Progenitor cell of endocrine pancreas (in vitro differentiated cells): Measurements from ENCODE around the gene SH3RF1. TPM values are rescaled to one million over a fixed set of nuclear protein-coding genes. Genes with fewer than 3 reads are reported as not detected.

Experiments used
- DNase-seq: peaks from one replicate; pipeline ENCODE4 v3.0.0; 2021; ENCODE audit warnings: low spot score; ENCODE audit not compliant: unreplicated experiment
- H3K27ac Mint-ChIP-seq: 2 replicates; pipeline ENCODE4 v1.8.0; 2021; ENCODE audit warnings: mild to moderate bottlenecking, moderate library complexity, mixed read lengths
- H3K27me3 Mint-ChIP-seq: 2 replicates; pipeline ENCODE4 v1.8.0; 2021; ENCODE audit warnings: mixed read lengths
- H3K36me3 Mint-ChIP-seq: 2 replicates; pipeline ENCODE4 v1.8.0; 2022; ENCODE audit warnings: mixed read lengths; ENCODE audit not compliant: insufficient read depth
- H3K4me1 Mint-ChIP-seq: 2 replicates; pipeline ENCODE4 v1.8.0; 2021; ENCODE audit warnings: low read depth, mixed read lengths
- H3K4me3 Mint-ChIP-seq: 2 replicates; pipeline ENCODE4 v1.8.0; 2021; ENCODE audit warnings: low read depth, mild to moderate bottlenecking, moderate library complexity, mixed read lengths
- H3K9me3 Mint-ChIP-seq: 2 replicates; pipeline ENCODE4 v1.8.0; 2021; ENCODE audit warnings: low read depth, mixed read lengths
- total RNA-seq: library from RNA; stranded (reverse); gene quantifications from 2 replicates; pipeline ENCODE4 v1.2.1, GENCODE V29; 2021
- TF ChIP-seq, protein P1 (sequence below): fragments of 200-600 bp; sonication (generic); IDR thresholded peaks from one replicate; pipeline ENCODE4 v1.5.0; 2021; ENCODE audit warnings: antibody characterized with exemption, mild to moderate bottlenecking; ENCODE audit not compliant: unreplicated experiment

Gene SH3RF1
- total RNA-seq, 1 donor from 2014 or later = 31.1 TPM

DNA sequence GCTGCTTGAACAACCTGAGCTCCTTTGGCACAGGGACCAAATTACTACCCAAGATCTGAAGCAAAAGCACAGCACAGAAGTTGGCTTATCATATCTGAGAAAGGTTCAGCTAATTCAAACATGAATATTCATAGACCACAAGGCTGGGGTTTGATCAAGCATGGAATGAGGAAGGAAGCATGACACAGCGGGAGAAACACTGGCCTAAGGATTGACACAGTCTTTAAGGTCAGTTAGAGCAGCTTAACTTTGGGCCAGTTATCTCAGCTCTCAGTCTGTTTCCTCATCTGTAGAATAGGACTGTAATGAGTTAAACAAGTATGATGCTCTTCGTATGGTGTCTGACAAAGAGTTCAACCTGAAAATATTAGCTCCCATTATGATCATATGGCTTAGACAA, 172.2 kb downstream of the SH3RF1 start:
- TF ChIP-seq, protein P1, sequence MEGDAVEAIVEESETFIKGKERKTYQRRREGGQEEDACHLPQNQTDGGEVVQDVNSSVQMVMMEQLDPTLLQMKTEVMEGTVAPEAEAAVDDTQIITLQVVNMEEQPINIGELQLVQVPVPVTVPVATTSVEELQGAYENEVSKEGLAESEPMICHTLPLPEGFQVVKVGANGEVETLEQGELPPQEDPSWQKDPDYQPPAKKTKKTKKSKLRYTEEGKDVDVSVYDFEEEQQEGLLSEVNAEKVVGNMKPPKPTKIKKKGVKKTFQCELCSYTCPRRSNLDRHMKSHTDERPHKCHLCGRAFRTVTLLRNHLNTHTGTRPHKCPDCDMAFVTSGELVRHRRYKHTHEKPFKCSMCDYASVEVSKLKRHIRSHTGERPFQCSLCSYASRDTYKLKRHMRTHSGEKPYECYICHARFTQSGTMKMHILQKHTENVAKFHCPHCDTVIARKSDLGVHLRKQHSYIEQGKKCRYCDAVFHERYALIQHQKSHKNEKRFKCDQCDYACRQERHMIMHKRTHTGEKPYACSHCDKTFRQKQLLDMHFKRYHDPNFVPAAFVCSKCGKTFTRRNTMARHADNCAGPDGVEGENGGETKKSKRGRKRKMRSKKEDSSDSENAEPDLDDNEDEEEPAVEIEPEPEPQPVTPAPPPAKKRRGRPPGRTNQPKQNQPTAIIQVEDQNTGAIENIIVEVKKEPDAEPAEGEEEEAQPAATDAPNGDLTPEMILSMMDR = no peak
- Mint-ChIP-seq H3K27ac (no peak overlapping the region), H3K27me3 (no peaks in the 10 kb centered on the region), H3K4me1 (peaks cover 15% of the 10 kb centered on the region), H3K36me3 (peaks cover 33% of the 10 kb centered on the region), H3K9me3 (no peaks in the 10 kb centered on the region), H3K4me3 (no peak overlapping the region)
- no peak for DNase-seq

- TF ChIP-seq, protein P1 = no peak
- DNase-seq = no peak
- Mint-ChIP-seq H3K4me3 (no peak overlapping the region), H3K27me3 (no peaks in the 10 kb centered on the region), H3K4me1 (peaks cover 15% of the 10 kb centered on the region), H3K36me3 (peaks cover 36% of the 10 kb centered on the region), H3K9me3 (no peaks in the 10 kb centered on the region), H3K27ac (no peak overlapping the region)
Measured at GRCh38 chr4:169098054-169098497, 172.7 kb downstream of the SH3RF1 start.

DNA sequence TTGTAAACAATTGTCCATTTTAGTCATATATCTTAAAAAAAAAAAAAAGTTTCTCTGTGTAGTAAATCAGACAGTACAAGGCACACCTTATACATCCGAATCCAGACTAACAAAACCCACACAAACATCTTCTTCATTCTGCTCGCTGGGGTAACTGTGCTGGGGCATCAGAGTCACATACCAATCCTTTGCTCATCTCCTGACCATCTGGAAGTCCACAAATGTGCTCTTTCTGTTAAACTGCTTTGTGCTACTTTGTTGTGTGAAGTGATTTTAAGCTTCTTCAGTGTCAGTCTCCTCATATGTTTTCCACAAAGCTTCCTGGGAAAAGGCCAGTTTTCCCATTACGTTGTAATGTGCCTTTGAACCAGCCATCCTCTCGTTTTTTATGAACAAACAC, 174.5 kb downstream of the SH3RF1 start:
- peaks cover 40% of the 10 kb centered on the region for H3K36me3 Mint-ChIP-seq
- H3K9me3 Mint-ChIP-seq = no peaks in the 10 kb centered on the region
- peaks cover 18% of the 10 kb centered on the region for H3K4me1 Mint-ChIP-seq
- no peak overlapping the region for H3K4me3 Mint-ChIP-seq
- DNase-seq = no peak
- TF ChIP-seq, protein P1 = no peak
- no peaks in the 10 kb centered on the region for H3K27me3 Mint-ChIP-seq
- no peak overlapping the region for H3K27ac Mint-ChIP-seq

DNA sequence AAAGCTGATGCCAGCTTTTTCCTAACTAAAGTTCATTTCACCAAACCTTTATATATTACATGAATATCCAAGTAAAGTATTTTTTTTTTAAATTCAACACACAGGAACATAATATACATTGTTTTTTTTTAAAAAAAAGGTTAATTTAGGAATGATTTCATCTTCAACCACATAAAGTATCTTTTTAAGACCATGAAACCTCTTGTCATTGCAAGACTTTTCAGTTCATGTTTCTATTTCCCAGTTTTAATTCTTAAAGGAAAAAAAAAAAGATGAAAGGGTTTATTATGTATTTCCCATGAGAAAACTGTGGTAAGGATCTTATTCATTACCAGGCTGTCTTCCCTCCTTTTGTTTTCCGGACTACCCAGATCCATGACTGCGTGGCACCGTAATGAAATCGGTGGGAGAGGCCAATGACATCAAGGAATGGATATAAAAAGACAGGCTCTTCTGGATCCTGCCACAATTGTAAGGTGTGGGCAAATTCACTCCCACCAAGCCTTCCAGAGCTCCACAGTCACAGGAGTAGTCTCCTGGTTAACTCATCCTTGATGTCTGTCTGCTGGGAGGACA, 176.0 kb downstream of the SH3RF1 start:
- Mint-ChIP-seq H3K27ac (no peak overlapping the region), H3K9me3 (peaks cover 6% of the 10 kb centered on the region), H3K4me1 (peaks cover 4% of the 10 kb centered on the region), H3K36me3 (peaks cover 47% of the 10 kb centered on the region), H3K4me3 (no peak overlapping the region), H3K27me3 (no peaks in the 10 kb centered on the region)
- no peak for DNase-seq
- TF ChIP-seq, protein P1 = no peak

DNA sequence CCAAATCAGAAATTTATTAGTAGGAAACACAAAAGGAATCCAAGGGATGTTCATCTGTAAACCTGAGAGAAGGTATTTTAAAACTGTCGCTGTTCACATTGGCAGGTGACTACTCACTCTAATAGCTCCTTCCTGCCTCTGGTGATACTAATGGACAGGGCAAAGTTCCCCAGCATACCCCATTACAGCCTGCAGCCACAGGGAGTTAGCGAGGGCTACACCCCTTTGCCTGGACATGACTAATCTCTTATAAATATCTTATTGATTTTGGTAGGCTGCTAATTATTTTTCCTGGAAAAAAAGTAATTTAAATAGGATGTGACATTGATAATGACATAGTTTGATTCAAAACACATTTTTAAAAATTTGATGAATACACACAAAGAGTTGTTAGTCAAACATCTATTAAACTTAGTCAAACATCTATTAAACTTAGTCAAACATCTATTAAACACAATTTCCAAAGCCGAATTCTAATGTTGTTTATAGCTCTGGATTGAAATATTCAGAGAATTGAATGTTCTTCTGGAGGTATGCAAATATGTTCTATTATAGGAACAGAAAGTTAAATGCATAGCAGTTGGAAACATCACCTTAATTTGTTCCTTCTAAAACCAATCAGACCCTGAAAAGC, 177.8 kb downstream of the SH3RF1 start:
- Mint-ChIP-seq H3K27ac (peak overlapping the region; percentile 49), H3K4me1 (peaks cover 3% of the 10 kb centered on the region), H3K9me3 (peaks cover 6% of the 10 kb centered on the region), H3K4me3 (no peak overlapping the region), H3K27me3 (no peaks in the 10 kb centered on the region), H3K36me3 (peaks cover 42% of the 10 kb centered on the region)
- TF ChIP-seq, protein P1 = no peak
- no peak for DNase-seq
